HEK293T (cell line): Measurements from ENCODE around the gene PGM1.

ENCODE experiments used
- CTCF ChIA-PET: fragments of 350-600 bp; formaldehyde crosslinking; extraction: SDS; loops from one replicate; lab custom pipeline; 2021; ENCODE audit warnings: antibody characterized with exemption, inconsistent platforms; lab: Yijun Ruan, JAX
- POLR2A ChIA-PET: fragments of 350-600 bp; formaldehyde crosslinking; extraction: SDS; loops from one replicate; lab custom pipeline; 2020; ENCODE audit warnings: antibody characterized with exemption, inconsistent platforms; lab: Yijun Ruan, JAX
- DNase-seq: peaks from one replicate; pipeline ENCODE4 v3.0.0; 2012; ENCODE audit warnings: mixed read lengths; ENCODE audit errors: extremely low spot score
- ARNT ChIP-seq: fragments of 450-650 bp; IDR thresholded peaks from 2 replicates; pipeline ENCODE4 v1.6.1; 2017; ENCODE audit warnings: mild to moderate bottlenecking
- BHLHE40 ChIP-seq: fragments of 450-650 bp; IDR thresholded peaks from 2 replicates; pipeline ENCODE4 v1.6.1; 2016; ENCODE audit warnings: mild to moderate bottlenecking, moderate library complexity, borderline replicate concordance
- CTBP1 ChIP-seq: fragments of 450-650 bp; IDR thresholded peaks from 2 replicates; pipeline ENCODE4 v1.6.1; 2016; ENCODE audit warnings: borderline replicate concordance
- ELF4 ChIP-seq: fragments of 450-650 bp; IDR thresholded peaks from 2 replicates; pipeline ENCODE4 v1.6.1; 2017; ENCODE audit warnings: antibody characterized with exemption
- FOXA1 ChIP-seq: fragments of 450-650 bp; IDR thresholded peaks from 2 replicates; pipeline ENCODE4 v1.6.1; 2016; ENCODE audit warnings: mild to moderate bottlenecking
- FOXK2 ChIP-seq: fragments of 450-650 bp; IDR thresholded peaks from 2 replicates; pipeline ENCODE4 v1.6.1; 2016; ENCODE audit warnings: mild to moderate bottlenecking
- FOXM1 ChIP-seq: fragments of 450-650 bp; IDR thresholded peaks from 2 replicates; pipeline ENCODE4 v1.6.1; 2017; ENCODE audit warnings: mild to moderate bottlenecking, borderline replicate concordance
- HDGF ChIP-seq: fragments of 450-650 bp; IDR thresholded peaks from 2 replicates; pipeline ENCODE4 v1.6.1; 2017; ENCODE audit warnings: antibody characterized with exemption, borderline replicate concordance
- L3MBTL2 ChIP-seq: fragments of 450-650 bp; conservative IDR thresholded peaks from 2 replicates; pipeline ENCODE4 v1.6.1; 2016; ENCODE audit warnings: mild to moderate bottlenecking
- LEF1 ChIP-seq: fragments of 450-650 bp; IDR thresholded peaks from 2 replicates; pipeline ENCODE4 v1.6.1; 2017; ENCODE audit warnings: mild to moderate bottlenecking, borderline replicate concordance
- NFRKB ChIP-seq: fragments of 450-650 bp; IDR thresholded peaks from 2 replicates; pipeline ENCODE4 v1.6.1; 2016; ENCODE audit warnings: mild to moderate bottlenecking, moderate library complexity
- PKNOX1 ChIP-seq: fragments of 450-650 bp; IDR thresholded peaks from 2 replicates; pipeline ENCODE4 v1.6.1; 2016
- SP1 ChIP-seq: fragments of 450-650 bp; IDR thresholded peaks from 2 replicates; pipeline ENCODE4 v1.6.1; 2017
- SUZ12 ChIP-seq: fragments of 450-650 bp; IDR thresholded peaks from 2 replicates; pipeline ENCODE4 v1.6.1; 2016; ENCODE audit warnings: mild to moderate bottlenecking
- TARDBP ChIP-seq: fragments of 450-650 bp; IDR thresholded peaks from 2 replicates; pipeline ENCODE4 v1.6.1; 2016
- ZNF384 ChIP-seq: fragments of 450-650 bp; IDR thresholded peaks from 2 replicates; pipeline ENCODE4 v1.6.1; 2016

Gene PGM1

GRCh38 chr1:63682936-63683335 is 89.7 kb downstream of the PGM1 start:
- no peak for DNase-seq
- POLR2A ChIA-PET = interaction anchor here (0.5 kb wide), 1 partner anchor 75 kb away, joined by 3 read pairs; no protein-coding TSS in a partner anchor
- CTCF ChIA-PET = interaction anchor here (2.6 kb wide), 1 partner anchor 9 kb away, joined by 12 read pairs; no protein-coding TSS in a partner anchor
- TF ChIP-seq LEF1 (no peak), SUZ12 (no peak), L3MBTL2 (no peak), SP1 (no peak), ARNT (no peak), FOXA1 (no peak), NFRKB (no peak), FOXK2 (no peak), FOXM1 (no peak), ZNF384 (no peak), HDGF (no peak), BHLHE40 (no peak), TARDBP (no peak), ELF4 (no peak), PKNOX1 (no peak), CTBP1 (no peak)

- TF ChIP-seq FOXM1 = no peak
- ChIA-PET CTCF (interaction anchor here (1.0 kb wide), 1 partner anchor 10 kb away, joined by 3 read pairs; no protein-coding TSS in a partner anchor), POLR2A (no interaction called here)
- DNase-seq = no peak
Measured at GRCh38 chr1:63683759-63684158, 90.5 kb downstream of the PGM1 start.

- DNase-seq = no peak
- ChIA-PET POLR2A (no interaction called here), CTCF (interaction anchor here (0.8 kb wide), 1 partner anchor 232 kb away, joined by 3 read pairs; no protein-coding TSS in a partner anchor)
- no peak for TF ChIP-seq PKNOX1
- no peak for TF ChIP-seq FOXM1
- TF ChIP-seq TARDBP = no peak
- TF ChIP-seq ZNF384 = no peak
- no peak for TF ChIP-seq ARNT
- TF ChIP-seq ELF4 = no peak
- no peak for TF ChIP-seq BHLHE40
- TF ChIP-seq HDGF = no peak
- TF ChIP-seq FOXA1 = no peak
- no peak for TF ChIP-seq LEF1
- TF ChIP-seq FOXK2 = no peak
- no peak for TF ChIP-seq NFRKB
- TF ChIP-seq CTBP1 = no peak
- no peak for TF ChIP-seq SP1
- no peak for TF ChIP-seq SUZ12
- no peak for TF ChIP-seq L3MBTL2
Measured at GRCh38 chr1:63686696-63687095, 93.5 kb downstream of the PGM1 start.

GRCh38 chr1:63688302-63688890 is 95.2 kb downstream of the PGM1 start:
- POLR2A ChIA-PET = no interaction called here
- TF ChIP-seq FOXA1 (no peak), FOXK2 (no peak), FOXM1 (no peak), TARDBP (no peak), ELF4 (no peak), BHLHE40 (no peak), L3MBTL2 (no peak), SP1 (no peak), CTBP1 (no peak), ZNF384 (no peak), HDGF (no peak), PKNOX1 (no peak), ARNT (no peak), LEF1 (no peak), NFRKB (no peak), SUZ12 (no peak)
- no peak for DNase-seq
- CTCF ChIA-PET = interaction anchor here (0.8 kb wide), 1 partner anchor 34 kb away, joined by 3 read pairs; no protein-coding TSS in a partner anchor

GRCh38 chr1:63690966-63691700 is 97.9 kb downstream of the PGM1 start:
- TF ChIP-seq BHLHE40 = no peak
- no peak for TF ChIP-seq SUZ12
- no peak for DNase-seq
- CTCF ChIA-PET = interaction anchor here (0.7 to 2.2 kb wide), 27 partner anchors 9 to 556 kb away, joined by 3 to 20 read pairs (median 4); partner anchors contain the start of gene ROR1
- POLR2A ChIA-PET = interaction anchor here (1.3 kb wide), 1 partner anchor 83 kb away, joined by 3 read pairs; the partner anchor contains the start of gene ROR1
